ENCODE results near the gene NDUFS8.

NDUFS8 gene

GRCh38 chr11:68044898-68045351 is 14.4 kb downstream of the NDUFS8 start:
- Histone ChIP-seq H3K27ac (replicated peaks) (no peak overlapping the region), H3K27me3 (ENCODE audit: insufficient read depth, poor library complexity, severe bottlenecking) (no peaks in the 10 kb centered on the region), H3K4me3 (replicated peaks; ENCODE audit: insufficient read depth, low read length) (no peak overlapping the region)
- no peak for TF ChIP-seq SPI1 (IDR thresholded peaks at IDR 0.05; ENCODE audit: borderline replicate concordance, low read depth)
- no peak for TF ChIP-seq GABPA (IDR thresholded peaks at IDR 0.05; ENCODE audit: low read depth)
- TF ChIP-seq, protein P1, sequence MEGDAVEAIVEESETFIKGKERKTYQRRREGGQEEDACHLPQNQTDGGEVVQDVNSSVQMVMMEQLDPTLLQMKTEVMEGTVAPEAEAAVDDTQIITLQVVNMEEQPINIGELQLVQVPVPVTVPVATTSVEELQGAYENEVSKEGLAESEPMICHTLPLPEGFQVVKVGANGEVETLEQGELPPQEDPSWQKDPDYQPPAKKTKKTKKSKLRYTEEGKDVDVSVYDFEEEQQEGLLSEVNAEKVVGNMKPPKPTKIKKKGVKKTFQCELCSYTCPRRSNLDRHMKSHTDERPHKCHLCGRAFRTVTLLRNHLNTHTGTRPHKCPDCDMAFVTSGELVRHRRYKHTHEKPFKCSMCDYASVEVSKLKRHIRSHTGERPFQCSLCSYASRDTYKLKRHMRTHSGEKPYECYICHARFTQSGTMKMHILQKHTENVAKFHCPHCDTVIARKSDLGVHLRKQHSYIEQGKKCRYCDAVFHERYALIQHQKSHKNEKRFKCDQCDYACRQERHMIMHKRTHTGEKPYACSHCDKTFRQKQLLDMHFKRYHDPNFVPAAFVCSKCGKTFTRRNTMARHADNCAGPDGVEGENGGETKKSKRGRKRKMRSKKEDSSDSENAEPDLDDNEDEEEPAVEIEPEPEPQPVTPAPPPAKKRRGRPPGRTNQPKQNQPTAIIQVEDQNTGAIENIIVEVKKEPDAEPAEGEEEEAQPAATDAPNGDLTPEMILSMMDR (IDR thresholded peaks at IDR 0.05; ENCODE audit: insufficient read depth, low read length) = no peak
- no peak for TF ChIP-seq REST (IDR thresholded peaks at IDR 0.05; ENCODE audit: insufficient replicate concordance, low read depth)
- TF ChIP-seq POLR2AphosphoS5 (IDR thresholded peaks at IDR 0.05; ENCODE audit: low read depth) = no peak
- peak in 1 of 2 experiments; percentile 32 for DNase-seq (ENCODE audit: low read depth in 1 of 2, low spot score in 1 of 2)

GRCh38 chr11:68047437-68048290 is 17.2 kb downstream of the NDUFS8 start:
- Histone ChIP-seq H3K27ac (replicated peaks) (no peak overlapping the region), H3K27me3 (ENCODE audit: insufficient read depth, poor library complexity, severe bottlenecking) (no peaks in the 10 kb centered on the region), H3K4me3 (replicated peaks; ENCODE audit: insufficient read depth, low read length) (no peak overlapping the region)
- peak in 1 of 2 experiments; percentile 27 for DNase-seq (ENCODE audit: low read depth in 1 of 2, low spot score in 1 of 2)
- TF ChIP-seq, protein P1 (IDR thresholded peaks at IDR 0.05; ENCODE audit: insufficient read depth, low read length) = no peak
- no peak for TF ChIP-seq SPI1 (IDR thresholded peaks at IDR 0.05; ENCODE audit: borderline replicate concordance, low read depth)
- TF ChIP-seq REST (IDR thresholded peaks at IDR 0.05; ENCODE audit: insufficient replicate concordance, low read depth) = no peak
- TF ChIP-seq POLR2AphosphoS5 (IDR thresholded peaks at IDR 0.05; ENCODE audit: low read depth) = no peak; the same call in 1 of the 2 replicates
- TF ChIP-seq GABPA (IDR thresholded peaks at IDR 0.05; ENCODE audit: low read depth) = no peak

- no peak overlapping the region for H3K4me3 ChIP-seq (replicated peaks; ENCODE audit: insufficient read depth, low read length)
- DNase-seq (ENCODE audit: low read depth in 1 of 2, low spot score in 1 of 2) = peak in 1 of 2 experiments; percentile 35
- H3K27ac ChIP-seq (replicated peaks) = no peak overlapping the region
- TF ChIP-seq POLR2AphosphoS5 (IDR thresholded peaks at IDR 0.05; ENCODE audit: low read depth) (peak; percentile 23; the same call in 1 of the 2 replicates), GABPA (IDR thresholded peaks at IDR 0.05; ENCODE audit: low read depth) (no peak), SPI1 (IDR thresholded peaks at IDR 0.05; ENCODE audit: borderline replicate concordance, low read depth) (no peak)
- no peaks in the 10 kb centered on the region for H3K27me3 ChIP-seq (ENCODE audit: insufficient read depth, poor library complexity, severe bottlenecking)
Observed at GRCh38 chr11:68048681-68049508, 18.4 kb downstream of the NDUFS8 start.

Data from HL-60 (cell line).